HepG2 (cell line): ENCODE measurements around the gene ATP13A2. TPM values are rescaled to one million over a fixed set of nuclear protein-coding genes. Genes with fewer than 3 reads are reported as not detected.

Experiments
- GLI4 ChIP-seq: sonication (generic); formaldehyde crosslinking; IDR thresholded peaks from 2 replicates; pipeline ENCODE4 v1.5.1; 2020; ENCODE audit warnings: missing genetic modification reagents, mild to moderate bottlenecking, moderate library complexity, borderline replicate concordance
- KAT8 ChIP-seq: IDR thresholded peaks from 2 replicates; pipeline ENCODE4 v1.6.1; 2016; ENCODE audit warnings: missing genetic modification reagents, missing compliant biosample characterization
- KDM2A ChIP-seq: sonication (generic); formaldehyde crosslinking; IDR thresholded peaks from 2 replicates; pipeline ENCODE4 v1.4.0; 2020; ENCODE audit warnings: low read depth, missing genetic modification reagents, borderline replicate concordance
- MXD4 ChIP-seq: IDR thresholded peaks from 2 replicates; pipeline ENCODE4 v1.6.1; 2016; ENCODE audit warnings: mild to moderate bottlenecking, missing biosample characterization, missing genetic modification reagents
- PHF21A ChIP-seq: sonication (generic); formaldehyde crosslinking; IDR thresholded peaks from 2 replicates; pipeline ENCODE4 v1.5.0; 2020; ENCODE audit warnings: mild to moderate bottlenecking, missing genetic modification reagents
- RBFOX2 ChIP-seq: fragments of 200-400 bp; formaldehyde crosslinking; IDR thresholded peaks from 2 replicates; pipeline ENCODE4 v1.6.1; 2017; ENCODE audit warnings: low read depth, mild to moderate bottlenecking, low read length
- SMC3 ChIP-seq: IDR thresholded peaks from 2 replicates; pipeline ENCODE4 v1.6.1; 2011; ENCODE audit warnings: low read length, improper control_type of control experiment
- XRCC5 ChIP-seq: fragments of 200-400 bp; formaldehyde crosslinking; optimal IDR thresholded peaks from 2 replicates; pipeline ENCODE3; 2017; ENCODE audit warnings: mild to moderate bottlenecking, low read length
- polyA plus RNA-seq, 8 experiments: library from polyadenylated mRNA; depleted of rRNA in 3 of 8; stranded (reverse) in 7 of 8; unstranded in 1 of 8; fragments of >200 nt; fragmentation: Illumina TruSeq in 4 of 8; extraction: Trizol in 4 of 8; gene quantifications; 2 replicates each; pipeline versions ENCODE4 v1.2.1 to v1.2.3, GENCODE V29; 2011 to 2016; ENCODE audit warnings: low read depth in 4 of 8, missing spikeins in 1 of 8, mixed read lengths in 1 of 8; ENCODE audit not compliant: insufficient read depth in 1 of 8
- total RNA-seq, 5 experiments: library from RNA; depleted of rRNA; stranded (reverse); fragments of >200 nt; fragmentation: Illumina TruSeq; extraction: Trizol; gene quantifications; 2 replicates each; pipeline ENCODE4 v1.2.3, GENCODE V29; 2016; ENCODE audit warnings: low read depth in 1 of 5
- TF ChIP-seq, protein P1 (sequence below): sonication (generic); formaldehyde crosslinking; conservative IDR thresholded peaks from 2 replicates; pipeline ENCODE4 v1.8.0; 2022; ENCODE audit warnings: mild to moderate bottlenecking, moderate library complexity, missing genetic modification reagents
- TF ChIP-seq, protein P2 (sequence below): IDR thresholded peaks from 2 replicates; pipeline ENCODE4 v1.6.1; 2016; ENCODE audit warnings: missing biosample characterization, missing genetic modification reagents, low read depth
- TF ChIP-seq, protein P3 (sequence below): sonication (generic); formaldehyde crosslinking; IDR thresholded peaks from 2 replicates; pipeline ENCODE4 v1.8.0; 2022; ENCODE audit warnings: mild to moderate bottlenecking, missing genetic modification reagents
- TF ChIP-seq, protein P4 (sequence below): IDR thresholded peaks from 2 replicates; pipeline ENCODE4 v1.6.1; 2016; ENCODE audit warnings: low read depth, missing genetic modification reagents, missing compliant biosample characterization
- TF ChIP-seq, protein P5 (sequence below): sonication (generic); formaldehyde crosslinking; IDR thresholded peaks from 2 replicates; pipeline ENCODE4 v1.4.0; 2020; ENCODE audit warnings: missing genetic modification reagents
- TF ChIP-seq, protein P6 (sequence below): sonication (generic); formaldehyde crosslinking; IDR thresholded peaks from 2 replicates; pipeline ENCODE4 v1.4.0; 2020; ENCODE audit warnings: mild to moderate bottlenecking, missing genetic modification reagents

Gene ATP13A2
- total and polyA plus RNA-seq, 2 of the 13 experiments (the other 11 are each of a cell fraction or from before 2014, with no cell fraction given) = 13.2 to 16.2 TPM

DNA sequence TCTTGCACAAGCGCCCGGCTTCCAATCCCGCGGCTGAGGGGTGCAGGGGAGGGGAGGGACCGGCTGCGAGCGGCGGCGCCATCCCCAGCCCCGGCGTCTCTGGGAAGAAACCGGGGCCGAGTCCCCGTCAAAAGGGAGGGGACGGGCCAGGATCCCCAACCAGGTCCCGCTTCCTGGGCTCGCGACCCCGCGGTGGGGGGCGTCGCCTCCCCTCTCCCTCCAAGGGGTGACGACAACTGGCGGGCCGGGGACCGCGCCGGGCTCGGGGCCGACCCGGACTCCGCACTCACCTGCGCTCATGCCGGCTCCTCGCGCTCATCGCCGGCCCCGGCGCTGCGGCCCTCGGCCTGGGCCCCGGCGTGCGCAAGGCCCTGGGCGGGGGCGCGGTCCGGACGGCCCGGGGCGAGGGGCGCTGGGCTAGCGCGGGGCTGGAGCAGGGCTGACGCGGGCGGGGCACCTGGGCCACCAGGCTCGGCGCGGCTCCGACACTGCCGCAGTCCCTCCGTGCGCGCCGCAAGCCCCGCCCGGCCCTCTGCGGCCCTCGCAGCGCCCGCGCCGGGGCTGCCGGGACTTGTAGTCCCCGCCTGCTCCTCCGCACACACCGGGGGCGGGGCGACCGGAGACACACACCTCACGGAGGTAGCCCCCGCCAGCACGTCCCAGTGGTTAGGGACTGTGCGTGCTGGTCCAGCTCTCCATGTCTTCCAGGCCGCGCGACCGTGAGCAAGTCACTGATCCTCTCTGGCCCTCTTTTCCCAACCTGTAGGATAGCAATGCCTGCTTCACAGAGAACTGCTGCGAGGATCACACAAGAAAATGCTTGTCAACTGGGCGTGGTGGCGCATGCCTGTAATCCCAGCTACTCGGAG is at the start of gene ATP13A2 (continued):
- TF ChIP-seq, protein P1, sequence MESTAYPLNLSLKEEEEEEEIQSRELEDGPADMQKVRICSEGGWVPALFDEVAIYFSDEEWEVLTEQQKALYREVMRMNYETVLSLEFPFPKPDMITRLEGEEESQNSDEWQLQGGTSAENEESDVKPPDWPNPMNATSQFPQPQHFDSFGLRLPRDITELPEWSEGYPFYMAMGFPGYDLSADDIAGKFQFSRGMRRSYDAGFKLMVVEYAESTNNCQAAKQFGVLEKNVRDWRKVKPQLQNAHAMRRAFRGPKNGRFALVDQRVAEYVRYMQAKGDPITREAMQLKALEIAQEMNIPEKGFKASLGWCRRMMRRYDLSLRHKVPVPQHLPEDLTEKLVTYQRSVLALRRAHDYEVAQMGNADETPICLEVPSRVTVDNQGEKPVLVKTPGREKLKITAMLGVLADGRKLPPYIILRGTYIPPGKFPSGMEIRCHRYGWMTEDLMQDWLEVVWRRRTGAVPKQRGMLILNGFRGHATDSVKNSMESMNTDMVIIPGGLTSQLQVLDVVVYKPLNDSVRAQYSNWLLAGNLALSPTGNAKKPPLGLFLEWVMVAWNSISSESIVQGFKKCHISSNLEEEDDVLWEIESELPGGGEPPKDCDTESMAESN (CRISPR knock-in tag) = 0 out of 2 replicates have a peak, but pooled peaks have one; percentile 39
- TF ChIP-seq MXD4 (CRISPR knock-in tag) = no peak
- peak; percentile 51; the same call in 1 of the 2 replicates for TF ChIP-seq RBFOX2
- TF ChIP-seq XRCC5 = peak; percentile 48
- TF ChIP-seq KAT8 (CRISPR knock-in tag) = peak; percentile 36; the same call in 1 of the 2 replicates
- TF ChIP-seq, protein P2, sequence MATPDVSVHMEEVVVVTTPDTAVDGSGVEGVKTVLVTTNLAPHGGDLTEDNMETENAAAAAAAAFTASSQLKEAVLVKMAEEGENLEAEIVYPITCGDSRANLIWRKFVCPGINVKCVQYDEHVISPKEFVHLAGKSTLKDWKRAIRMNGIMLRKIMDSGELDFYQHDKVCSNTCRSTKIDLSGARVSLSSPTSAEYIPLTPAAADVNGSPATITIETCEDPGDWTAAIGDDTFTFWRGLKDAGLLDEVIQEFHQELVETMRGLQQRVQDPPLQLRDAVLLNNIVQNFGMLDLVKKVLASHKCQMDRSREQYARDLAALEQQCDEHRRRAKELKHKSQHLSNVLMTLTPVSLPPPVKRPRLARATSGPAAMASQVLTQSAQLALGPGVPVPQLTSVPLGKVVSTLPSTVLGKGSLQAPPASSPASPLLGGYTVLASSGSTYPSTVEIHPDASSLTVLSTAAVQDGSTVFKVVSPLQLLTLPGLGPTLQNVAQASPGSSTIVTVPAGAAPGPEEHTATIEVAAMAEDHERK (CRISPR knock-in tag) = peak; percentile 88
- TF ChIP-seq, protein P3, sequence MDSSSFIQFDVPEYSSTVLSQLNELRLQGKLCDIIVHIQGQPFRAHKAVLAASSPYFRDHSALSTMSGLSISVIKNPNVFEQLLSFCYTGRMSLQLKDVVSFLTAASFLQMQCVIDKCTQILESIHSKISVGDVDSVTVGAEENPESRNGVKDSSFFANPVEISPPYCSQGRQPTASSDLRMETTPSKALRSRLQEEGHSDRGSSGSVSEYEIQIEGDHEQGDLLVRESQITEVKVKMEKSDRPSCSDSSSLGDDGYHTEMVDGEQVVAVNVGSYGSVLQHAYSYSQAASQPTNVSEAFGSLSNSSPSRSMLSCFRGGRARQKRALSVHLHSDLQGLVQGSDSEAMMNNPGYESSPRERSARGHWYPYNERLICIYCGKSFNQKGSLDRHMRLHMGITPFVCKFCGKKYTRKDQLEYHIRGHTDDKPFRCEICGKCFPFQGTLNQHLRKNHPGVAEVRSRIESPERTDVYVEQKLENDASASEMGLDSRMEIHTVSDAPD = no peak
- TF ChIP-seq GLI4 = no peak
- TF ChIP-seq SMC3 = no peak
- peak; percentile 50; the same call in 1 of the 2 replicates for TF ChIP-seq KDM2A
- TF ChIP-seq, protein P4, sequence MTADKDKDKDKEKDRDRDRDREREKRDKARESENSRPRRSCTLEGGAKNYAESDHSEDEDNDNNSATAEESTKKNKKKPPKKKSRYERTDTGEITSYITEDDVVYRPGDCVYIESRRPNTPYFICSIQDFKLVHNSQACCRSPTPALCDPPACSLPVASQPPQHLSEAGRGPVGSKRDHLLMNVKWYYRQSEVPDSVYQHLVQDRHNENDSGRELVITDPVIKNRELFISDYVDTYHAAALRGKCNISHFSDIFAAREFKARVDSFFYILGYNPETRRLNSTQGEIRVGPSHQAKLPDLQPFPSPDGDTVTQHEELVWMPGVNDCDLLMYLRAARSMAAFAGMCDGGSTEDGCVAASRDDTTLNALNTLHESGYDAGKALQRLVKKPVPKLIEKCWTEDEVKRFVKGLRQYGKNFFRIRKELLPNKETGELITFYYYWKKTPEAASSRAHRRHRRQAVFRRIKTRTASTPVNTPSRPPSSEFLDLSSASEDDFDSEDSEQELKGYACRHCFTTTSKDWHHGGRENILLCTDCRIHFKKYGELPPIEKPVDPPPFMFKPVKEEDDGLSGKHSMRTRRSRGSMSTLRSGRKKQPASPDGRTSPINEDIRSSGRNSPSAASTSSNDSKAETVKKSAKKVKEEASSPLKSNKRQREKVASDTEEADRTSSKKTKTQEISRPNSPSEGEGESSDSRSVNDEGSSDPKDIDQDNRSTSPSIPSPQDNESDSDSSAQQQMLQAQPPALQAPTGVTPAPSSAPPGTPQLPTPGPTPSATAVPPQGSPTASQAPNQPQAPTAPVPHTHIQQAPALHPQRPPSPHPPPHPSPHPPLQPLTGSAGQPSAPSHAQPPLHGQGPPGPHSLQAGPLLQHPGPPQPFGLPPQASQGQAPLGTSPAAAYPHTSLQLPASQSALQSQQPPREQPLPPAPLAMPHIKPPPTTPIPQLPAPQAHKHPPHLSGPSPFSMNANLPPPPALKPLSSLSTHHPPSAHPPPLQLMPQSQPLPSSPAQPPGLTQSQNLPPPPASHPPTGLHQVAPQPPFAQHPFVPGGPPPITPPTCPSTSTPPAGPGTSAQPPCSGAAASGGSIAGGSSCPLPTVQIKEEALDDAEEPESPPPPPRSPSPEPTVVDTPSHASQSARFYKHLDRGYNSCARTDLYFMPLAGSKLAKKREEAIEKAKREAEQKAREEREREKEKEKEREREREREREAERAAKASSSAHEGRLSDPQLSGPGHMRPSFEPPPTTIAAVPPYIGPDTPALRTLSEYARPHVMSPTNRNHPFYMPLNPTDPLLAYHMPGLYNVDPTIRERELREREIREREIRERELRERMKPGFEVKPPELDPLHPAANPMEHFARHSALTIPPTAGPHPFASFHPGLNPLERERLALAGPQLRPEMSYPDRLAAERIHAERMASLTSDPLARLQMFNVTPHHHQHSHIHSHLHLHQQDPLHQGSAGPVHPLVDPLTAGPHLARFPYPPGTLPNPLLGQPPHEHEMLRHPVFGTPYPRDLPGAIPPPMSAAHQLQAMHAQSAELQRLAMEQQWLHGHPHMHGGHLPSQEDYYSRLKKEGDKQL = no peak
- TF ChIP-seq, protein P5, sequence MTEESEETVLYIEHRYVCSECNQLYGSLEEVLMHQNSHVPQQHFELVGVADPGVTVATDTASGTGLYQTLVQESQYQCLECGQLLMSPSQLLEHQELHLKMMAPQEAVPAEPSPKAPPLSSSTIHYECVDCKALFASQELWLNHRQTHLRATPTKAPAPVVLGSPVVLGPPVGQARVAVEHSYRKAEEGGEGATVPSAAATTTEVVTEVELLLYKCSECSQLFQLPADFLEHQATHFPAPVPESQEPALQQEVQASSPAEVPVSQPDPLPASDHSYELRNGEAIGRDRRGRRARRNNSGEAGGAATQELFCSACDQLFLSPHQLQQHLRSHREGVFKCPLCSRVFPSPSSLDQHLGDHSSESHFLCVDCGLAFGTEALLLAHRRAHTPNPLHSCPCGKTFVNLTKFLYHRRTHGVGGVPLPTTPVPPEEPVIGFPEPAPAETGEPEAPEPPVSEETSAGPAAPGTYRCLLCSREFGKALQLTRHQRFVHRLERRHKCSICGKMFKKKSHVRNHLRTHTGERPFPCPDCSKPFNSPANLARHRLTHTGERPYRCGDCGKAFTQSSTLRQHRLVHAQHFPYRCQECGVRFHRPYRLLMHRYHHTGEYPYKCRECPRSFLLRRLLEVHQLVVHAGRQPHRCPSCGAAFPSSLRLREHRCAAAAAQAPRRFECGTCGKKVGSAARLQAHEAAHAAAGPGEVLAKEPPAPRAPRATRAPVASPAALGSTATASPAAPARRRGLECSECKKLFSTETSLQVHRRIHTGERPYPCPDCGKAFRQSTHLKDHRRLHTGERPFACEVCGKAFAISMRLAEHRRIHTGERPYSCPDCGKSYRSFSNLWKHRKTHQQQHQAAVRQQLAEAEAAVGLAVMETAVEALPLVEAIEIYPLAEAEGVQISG (CRISPR knock-in tag) = peak; percentile 93
- TF ChIP-seq PHF21A (CRISPR knock-in tag) = no peak
- TF ChIP-seq, protein P6, sequence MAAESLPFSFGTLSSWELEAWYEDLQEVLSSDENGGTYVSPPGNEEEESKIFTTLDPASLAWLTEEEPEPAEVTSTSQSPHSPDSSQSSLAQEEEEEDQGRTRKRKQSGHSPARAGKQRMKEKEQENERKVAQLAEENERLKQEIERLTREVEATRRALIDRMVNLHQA (CRISPR knock-in tag) = no peak
